GM19467 (cell line): Measurements from ENCODE around the gene CAMK2D.

Source experiments
- ATAC-seq: cut with Tn5 transposase; IDR thresholded peaks from one replicate; pipeline ENCODE4 v1.9.1; 2021; ENCODE audit warnings: mild to moderate bottlenecking, moderate library complexity; ENCODE audit not compliant: unreplicated experiment

The CAMK2D gene

DNA sequence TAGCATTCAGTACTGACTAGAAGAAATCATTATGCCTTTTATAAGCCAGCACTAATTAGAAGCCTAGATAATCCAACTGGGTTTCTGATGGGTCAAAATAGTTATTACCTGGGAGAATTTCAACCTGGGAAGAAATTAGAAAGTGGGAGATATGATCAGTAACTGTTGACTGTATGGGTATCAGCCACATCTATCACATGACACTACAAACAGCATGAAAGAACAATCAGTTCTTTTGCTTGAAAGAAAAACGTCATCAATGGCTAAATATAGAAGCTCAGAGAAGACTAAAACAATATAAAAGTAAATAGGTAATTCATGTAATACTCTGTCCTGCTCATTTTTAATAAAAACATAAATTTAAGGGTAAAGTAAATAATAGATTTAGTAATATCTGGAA is 145.1 kb downstream of the CAMK2D start:
- no peak for ATAC-seq

GRCh38 chr4:113614414-113614813 is 147.1 kb downstream of the CAMK2D start:
- no peak for ATAC-seq

GRCh38 chr4:113613503-113613902 is 148.0 kb downstream of the CAMK2D start:
- no peak for ATAC-seq

- no peak for ATAC-seq
These were observed 151.0 kb downstream of the CAMK2D start for GRCh38 chr4:113610537-113610936.

DNA sequence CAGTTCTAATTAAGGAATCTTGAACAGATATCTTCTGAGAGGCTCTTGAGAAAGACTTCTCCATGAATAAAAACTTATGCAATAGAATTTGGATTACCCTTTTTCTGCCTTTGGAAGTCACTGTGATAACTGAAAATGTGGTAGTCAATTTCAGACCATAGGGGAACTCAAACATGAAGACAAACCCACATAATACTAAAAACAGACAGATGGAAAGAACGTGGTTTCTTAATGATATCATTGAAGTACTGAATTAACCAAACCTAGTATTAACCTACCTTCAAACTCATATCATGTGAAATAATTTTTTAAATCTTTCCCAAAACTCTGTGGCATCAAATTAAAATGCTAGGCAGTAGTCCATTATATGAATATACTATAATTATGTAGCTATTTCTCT is 153.5 kb downstream of the CAMK2D start:
- ATAC-seq, result no peak

DNA sequence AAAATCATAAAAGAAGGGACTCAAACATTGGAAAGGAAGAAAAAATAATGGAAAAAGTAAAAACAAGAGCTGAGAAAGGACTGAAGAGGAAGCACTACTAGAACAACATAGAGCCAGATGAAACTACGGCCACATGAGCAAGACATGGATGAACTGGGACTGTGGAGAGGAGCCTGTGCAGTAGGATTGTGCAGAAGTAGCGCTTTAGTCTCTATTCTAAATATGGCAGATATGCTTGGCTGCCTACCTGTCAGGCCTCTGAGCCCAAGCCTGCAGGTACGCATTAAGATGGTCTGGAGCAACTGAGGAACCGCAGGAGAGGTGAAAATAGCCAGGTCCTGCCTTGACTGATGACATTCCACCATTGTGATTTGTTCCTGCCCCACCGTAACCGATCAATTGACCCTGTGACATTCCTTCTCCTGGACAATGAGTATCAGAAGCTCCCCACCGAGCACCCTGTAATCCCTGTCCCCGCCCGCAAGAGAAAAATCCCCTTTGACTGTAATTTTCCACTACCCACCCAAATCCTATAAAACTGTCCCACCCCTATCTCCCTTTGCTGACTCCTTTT is 154.3 kb downstream of the CAMK2D start:
- ATAC-seq, result no peak

DNA sequence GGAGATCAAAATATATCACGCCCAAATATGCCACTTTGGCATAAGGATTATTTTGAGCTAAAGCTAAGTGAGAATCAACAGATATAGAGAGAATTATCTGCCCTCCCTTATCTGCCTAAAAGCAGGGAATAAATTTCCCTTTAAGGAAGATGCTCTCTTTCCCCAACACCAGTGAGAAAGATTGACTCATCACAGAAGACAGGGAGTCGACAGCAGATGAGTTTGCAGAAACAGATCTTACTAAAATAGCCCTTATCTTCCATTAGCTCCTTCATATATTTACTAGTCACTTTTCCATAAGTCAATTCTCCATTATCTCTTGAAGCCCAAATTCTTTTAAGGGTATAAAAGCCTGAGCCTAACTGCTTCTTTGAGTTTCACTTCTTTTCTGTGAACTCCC is 156.6 kb downstream of the CAMK2D start:
- no peak for ATAC-seq

DNA sequence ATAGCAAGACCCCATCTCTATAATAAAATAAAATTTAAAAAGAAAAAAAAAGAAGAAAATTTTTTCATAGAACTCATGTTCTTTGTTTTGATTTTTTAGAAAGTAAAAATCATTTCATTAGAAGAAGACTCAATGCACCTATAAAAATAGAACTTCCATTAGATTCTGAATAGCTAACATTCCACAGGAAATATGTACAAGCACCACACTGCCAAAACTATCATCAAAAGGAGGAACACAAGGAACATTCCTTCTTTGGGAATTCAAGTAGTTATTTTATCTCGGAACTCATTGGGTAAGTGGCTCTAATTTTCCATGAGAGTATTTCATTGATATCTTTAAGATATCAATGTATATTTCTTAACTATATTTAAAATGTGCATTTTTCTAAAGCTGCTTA is 157.6 kb downstream of the CAMK2D start:
- ATAC-seq, result no peak

GRCh38 chr4:113602646-113603228 is 158.8 kb downstream of the CAMK2D start:
- no peak for ATAC-seq

DNA sequence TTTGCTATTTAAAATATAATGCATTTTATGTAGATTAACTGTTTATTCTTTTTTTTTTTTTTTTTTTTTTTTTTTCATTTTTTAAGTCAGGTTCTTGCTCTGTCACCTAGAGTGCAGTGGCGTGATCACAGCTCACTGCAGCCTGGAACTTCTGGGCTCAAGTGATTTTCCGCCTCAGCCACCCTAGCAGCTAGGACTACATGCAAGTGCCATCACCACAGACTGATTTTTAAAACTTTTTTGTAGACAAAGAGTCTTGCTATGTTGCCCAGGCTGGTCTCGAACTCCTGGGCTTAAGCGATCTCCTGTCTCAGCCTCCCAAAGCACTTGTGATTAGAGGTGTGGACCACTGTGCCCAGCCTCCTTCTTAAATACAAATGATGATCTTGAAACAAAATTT is 159.9 kb downstream of the CAMK2D start:
- ATAC-seq, result no peak

GRCh38 chr4:113596396-113596795 is 165.1 kb downstream of the CAMK2D start:
- no peak for ATAC-seq

- ATAC-seq, result no peak
These were observed 167.3 kb downstream of the CAMK2D start for GRCh38 chr4:113594231-113594556.

GRCh38 chr4:113593400-113594230 is 167.9 kb downstream of the CAMK2D start:
- ATAC-seq, result no peak

DNA sequence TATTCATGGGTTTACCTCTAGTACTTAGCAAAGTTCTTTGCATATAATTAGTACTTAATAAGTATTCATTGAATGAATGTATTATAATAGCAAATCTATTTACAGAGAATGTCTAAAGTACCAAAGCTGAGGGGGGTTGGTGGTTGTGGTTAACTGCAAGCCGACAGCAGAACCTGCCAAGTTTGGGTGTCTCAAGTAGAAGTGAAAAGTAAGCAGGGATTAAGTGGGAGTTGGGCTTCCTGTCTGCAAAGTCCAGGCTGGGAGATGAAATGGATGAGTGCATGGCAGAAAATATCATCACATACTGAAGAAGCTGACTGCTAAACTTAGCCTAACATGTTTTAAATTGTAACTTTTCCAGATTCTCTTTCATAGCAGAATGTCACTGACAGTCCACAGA is 169.6 kb downstream of the CAMK2D start:
- ATAC-seq, result no peak

DNA sequence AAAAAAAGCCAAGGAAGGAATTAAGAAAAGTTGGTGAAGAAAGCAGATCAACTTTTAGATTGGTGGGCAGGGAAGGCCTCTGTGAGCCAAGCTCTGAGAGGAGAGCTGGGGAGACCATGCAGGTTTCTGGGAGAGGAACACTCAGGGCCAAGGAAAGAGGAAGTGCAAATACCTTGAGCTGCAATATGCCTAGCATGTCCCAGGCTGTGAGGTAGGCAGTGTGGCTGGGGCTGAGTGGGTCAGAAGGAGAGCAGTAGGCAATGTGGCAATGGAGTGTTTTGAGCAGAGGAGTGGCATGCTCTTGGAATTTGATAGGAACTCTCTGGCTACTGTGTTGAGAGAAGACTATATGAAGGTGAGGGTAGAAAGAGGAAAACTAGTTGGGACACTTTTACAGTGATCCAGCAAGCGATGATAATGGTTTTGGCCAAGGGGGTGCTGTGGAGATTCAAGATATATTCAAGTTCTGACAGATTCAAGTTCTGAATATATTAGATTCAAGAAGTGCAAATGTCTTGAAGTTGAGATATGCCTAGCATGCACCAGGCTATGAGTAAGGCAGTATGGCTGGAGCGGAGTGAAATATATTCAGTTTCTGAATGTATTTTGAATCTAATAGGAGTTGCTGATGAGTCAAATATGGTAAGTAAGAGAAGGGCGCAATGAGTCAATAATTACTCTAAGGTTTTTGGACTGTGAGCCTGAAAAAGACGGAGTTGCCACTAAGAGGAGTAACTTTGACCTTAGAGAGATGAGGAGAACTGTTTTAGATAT is 172.5 kb downstream of the CAMK2D start:
- no peak for ATAC-seq

DNA sequence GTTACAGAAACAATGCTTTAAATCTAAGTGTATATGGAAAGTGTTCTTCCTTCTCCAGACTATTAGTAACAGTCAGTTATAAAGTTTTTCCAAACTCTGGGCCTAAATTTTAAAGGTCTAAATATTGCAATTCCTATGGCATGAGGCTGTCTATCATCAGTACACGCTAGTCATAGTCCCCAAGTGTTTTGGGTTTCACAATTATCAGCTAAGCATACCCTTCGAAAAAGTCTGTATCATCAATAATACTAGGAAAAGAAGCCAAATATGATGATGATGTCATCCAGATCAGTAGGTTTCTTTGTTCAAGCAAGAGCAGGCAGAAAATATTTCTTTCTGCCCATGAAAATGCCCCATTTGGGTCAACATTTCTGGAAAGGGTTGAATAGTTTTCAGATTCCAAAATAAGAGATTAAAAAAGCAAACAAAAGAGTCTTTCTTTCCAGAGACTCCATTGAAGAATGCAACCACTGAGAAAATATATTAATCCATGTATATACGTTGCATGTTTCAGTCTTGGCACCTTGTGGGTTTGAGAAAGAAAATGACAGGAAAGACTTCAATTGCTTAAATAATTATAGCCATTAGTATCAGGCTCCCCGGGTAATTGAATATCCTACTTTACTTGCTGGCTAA is 173.8 kb downstream of the CAMK2D start:
- ATAC-seq, result no peak

GRCh38 chr4:113587156-113587555 is 174.4 kb downstream of the CAMK2D start:
- no peak for ATAC-seq

DNA sequence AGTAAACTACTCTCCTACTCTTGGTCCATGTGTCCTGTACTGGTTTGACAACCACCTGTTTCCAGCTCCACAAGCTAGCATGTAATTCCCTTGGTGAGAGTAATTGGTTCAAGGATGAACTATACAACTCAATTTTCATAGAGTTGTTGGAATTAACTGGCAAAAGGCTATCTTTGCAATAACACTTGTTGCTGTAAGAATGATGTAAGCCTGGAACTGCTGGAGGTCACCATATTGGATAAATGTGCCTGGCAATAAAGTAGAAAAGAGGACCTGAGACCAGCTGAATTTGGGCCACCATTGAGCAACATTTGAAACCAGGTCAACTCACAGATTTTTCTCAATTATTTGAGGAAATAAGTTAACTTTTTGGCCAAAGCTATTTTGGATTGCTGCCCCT is 175.5 kb downstream of the CAMK2D start:
- no peak for ATAC-seq

DNA sequence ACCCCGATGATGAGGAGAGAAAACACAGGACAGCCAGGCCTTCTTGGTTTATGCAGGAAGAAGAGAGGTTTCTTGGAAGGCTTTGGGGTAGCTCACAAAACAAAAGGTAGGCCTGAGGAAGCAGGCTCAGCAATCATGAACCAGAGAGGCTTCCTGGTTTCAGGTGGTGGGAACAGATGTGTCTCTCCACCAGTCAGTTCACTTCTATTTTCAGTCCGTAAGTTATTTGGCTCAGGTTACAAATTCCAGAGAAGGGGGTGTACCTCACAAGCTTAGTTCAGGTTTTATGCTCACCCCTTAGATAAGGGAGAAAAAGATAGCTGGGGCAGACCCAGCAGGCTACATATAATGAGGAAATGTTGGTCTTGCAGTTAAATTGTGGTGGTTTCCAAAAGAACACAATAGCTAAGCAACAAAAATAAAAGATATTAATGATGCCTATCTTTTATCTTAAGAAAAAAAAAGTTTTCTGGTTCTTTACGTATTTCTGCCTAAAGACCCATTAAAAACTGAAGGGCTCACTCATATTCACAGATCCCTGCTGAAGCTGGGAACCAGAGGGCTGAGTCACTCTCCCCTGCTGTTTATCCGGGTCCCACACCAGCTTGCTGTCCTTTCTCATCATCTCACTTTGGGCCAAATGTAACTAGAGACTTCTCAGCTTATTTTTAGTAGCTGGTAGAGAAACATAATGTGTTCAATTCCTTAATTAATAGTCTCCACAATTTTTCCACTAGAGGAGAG is 177.0 kb downstream of the CAMK2D start:
- no peak for ATAC-seq

GRCh38 chr4:113582737-113583136 is 178.8 kb downstream of the CAMK2D start:
- no peak for ATAC-seq

- ATAC-seq, result no peak
These were observed 182.2 kb downstream of the CAMK2D start for GRCh38 chr4:113579360-113579759.
